Endothelial cell (in vitro differentiated cells): Measurements from ENCODE around the gene ZFYVE27. TPM values are rescaled to one million over a fixed set of nuclear protein-coding genes. Genes with fewer than 3 reads are reported as not detected.

Experiments used
- DNase-seq: peaks from one replicate; pipeline ENCODE4 v3.0.0; 2021; ENCODE audit warnings: low spot score
- H3K27ac Mint-ChIP-seq: one replicate; pipeline ENCODE4 v1.8.0; 2021; ENCODE audit warnings: mixed read lengths, inconsistent platforms; ENCODE audit not compliant: unreplicated experiment
- H3K27me3 Mint-ChIP-seq: one replicate; pipeline ENCODE4 v1.8.0; 2021; ENCODE audit warnings: mild to moderate bottlenecking, moderate library complexity, mixed read lengths, inconsistent platforms; ENCODE audit not compliant: unreplicated experiment
- H3K36me3 Mint-ChIP-seq: one replicate; pipeline ENCODE4 v1.8.0; 2021; ENCODE audit warnings: mild to moderate bottlenecking, low read depth, mixed read lengths, inconsistent platforms; ENCODE audit not compliant: unreplicated experiment
- H3K4me1 Mint-ChIP-seq: one replicate; pipeline ENCODE4 v1.8.0; 2021; ENCODE audit warnings: mild to moderate bottlenecking, mixed read lengths, inconsistent platforms; ENCODE audit not compliant: unreplicated experiment
- H3K4me3 Mint-ChIP-seq: one replicate; pipeline ENCODE4 v1.8.0; 2021; ENCODE audit warnings: mild to moderate bottlenecking, mixed read lengths, inconsistent platforms; ENCODE audit not compliant: unreplicated experiment
- H3K9me3 Mint-ChIP-seq: one replicate; pipeline ENCODE4 v1.8.0; 2021; ENCODE audit warnings: mixed read lengths, inconsistent platforms; ENCODE audit not compliant: unreplicated experiment
- total RNA-seq: library from RNA; stranded (reverse); fragmentation: NEBNext Ultra II Directional; extraction: Animal tissue kit (Norgen Biotek cat#: 25700); gene quantifications from one replicate; pipeline ENCODE4 v1.2.1, GENCODE V29; 2021; ENCODE audit not compliant: unreplicated experiment
- TF ChIP-seq, protein P1 (sequence below): fragments of 200-600 bp; sonication (generic); IDR thresholded peaks from one replicate; pipeline ENCODE4 v1.5.0; 2021; ENCODE audit warnings: antibody characterized with exemption; ENCODE audit not compliant: unreplicated experiment

ZFYVE27 gene
- total RNA-seq, 1 donor from 2014 or later = 19.2 TPM

DNA sequence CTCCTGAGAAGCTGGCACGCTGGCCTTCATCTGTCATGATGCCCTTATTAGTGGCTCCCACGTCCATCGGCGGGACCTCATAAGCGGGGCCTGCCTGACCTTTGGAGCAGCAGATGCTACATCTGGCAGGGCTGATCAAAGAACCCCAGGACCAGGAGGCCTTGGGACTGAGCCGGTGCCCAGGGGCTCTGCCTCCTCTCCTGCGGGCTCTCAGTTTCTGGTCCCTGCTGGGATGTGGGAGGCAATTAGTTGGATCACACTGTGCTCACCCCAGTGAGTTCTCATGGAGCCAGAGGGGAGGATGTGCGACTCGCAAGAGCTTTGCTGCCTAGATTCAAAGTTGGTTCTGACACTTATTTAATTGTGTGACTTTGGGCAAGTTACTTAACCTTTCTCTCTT, 63.5 kb downstream of the ZFYVE27 start:
- TF ChIP-seq, protein P1, sequence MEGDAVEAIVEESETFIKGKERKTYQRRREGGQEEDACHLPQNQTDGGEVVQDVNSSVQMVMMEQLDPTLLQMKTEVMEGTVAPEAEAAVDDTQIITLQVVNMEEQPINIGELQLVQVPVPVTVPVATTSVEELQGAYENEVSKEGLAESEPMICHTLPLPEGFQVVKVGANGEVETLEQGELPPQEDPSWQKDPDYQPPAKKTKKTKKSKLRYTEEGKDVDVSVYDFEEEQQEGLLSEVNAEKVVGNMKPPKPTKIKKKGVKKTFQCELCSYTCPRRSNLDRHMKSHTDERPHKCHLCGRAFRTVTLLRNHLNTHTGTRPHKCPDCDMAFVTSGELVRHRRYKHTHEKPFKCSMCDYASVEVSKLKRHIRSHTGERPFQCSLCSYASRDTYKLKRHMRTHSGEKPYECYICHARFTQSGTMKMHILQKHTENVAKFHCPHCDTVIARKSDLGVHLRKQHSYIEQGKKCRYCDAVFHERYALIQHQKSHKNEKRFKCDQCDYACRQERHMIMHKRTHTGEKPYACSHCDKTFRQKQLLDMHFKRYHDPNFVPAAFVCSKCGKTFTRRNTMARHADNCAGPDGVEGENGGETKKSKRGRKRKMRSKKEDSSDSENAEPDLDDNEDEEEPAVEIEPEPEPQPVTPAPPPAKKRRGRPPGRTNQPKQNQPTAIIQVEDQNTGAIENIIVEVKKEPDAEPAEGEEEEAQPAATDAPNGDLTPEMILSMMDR = no peak
- Mint-ChIP-seq H3K4me1 (no peaks in the 10 kb centered on the region), H3K4me3 (no peak overlapping the region), H3K9me3 (no peaks in the 10 kb centered on the region), H3K27me3 (peaks cover 1% of the 10 kb centered on the region), H3K27ac (no peak overlapping the region), H3K36me3 (peaks cover 3% of the 10 kb centered on the region)
- no peak for DNase-seq

DNA sequence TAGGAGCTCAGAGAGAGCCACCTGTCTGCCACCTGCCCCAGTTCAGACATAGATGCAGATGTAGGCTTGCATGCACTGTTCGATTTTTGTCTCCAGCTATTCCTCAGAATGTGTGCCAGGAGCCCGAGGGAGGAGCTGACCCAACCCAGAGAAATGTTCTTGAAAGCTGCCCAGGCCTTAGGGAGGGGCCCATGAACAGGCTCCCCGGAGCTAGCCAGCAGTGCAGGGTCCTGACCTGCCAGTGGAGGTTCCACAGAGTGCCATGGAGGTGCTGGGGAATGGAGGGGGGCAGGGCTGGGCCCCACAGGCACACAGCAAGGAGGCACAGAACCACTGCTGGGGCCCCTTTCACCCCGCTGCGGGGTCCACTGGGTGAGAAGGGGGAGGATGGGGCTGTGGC, 64.5 kb downstream of the ZFYVE27 start:
- TF ChIP-seq, protein P1 = no peak
- H3K27me3 Mint-ChIP-seq = peaks cover 1% of the 10 kb centered on the region

DNA sequence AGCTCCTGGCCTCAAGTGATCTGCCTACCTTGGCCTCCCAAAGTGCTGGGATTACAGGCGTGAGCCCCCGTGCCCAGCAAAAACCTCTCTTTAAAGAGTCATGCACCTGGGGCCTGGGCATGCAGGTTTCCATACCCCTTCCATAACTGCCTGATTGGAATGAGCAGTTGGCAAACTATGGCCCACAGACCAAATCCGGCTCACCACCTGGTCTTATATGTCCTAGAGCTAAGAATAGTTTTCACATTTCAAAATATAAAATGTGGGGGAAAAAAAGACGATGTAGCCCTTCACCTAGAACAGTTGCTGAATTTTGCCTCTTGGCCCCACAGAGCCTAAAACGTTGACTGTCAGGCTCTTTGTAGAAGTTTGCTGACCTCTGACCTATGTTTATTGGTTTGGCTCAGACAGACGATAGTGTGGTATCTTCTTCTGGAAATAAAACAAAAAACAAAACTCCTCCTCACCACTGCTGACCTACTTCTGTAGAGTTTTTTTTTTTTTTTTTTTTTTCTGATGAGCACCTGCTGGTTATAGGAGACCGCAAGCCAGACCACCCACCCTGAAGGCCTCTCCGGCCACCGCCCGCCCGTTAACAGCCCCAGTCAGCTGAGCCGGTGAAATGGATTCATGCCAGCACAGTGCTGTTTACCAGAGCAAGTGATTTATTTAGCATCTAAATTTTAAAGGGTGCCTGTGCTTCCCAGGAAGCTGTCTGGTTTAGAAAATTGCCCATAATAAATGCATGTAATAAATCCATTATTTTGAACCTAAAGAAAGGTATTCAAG, 68.4 kb downstream of the ZFYVE27 start:
- Mint-ChIP-seq H3K4me1 (no peaks in the 10 kb centered on the region), H3K4me3 (no peak overlapping the region), H3K36me3 (no peaks in the 10 kb centered on the region), H3K27ac (no peak overlapping the region), H3K9me3 (no peaks in the 10 kb centered on the region), H3K27me3 (peaks cover 2% of the 10 kb centered on the region)
- DNase-seq = no peak
- TF ChIP-seq, protein P1 = no peak

More for the DNA sequence above, 64.5 kb downstream of the ZFYVE27 start:
- H3K4me3 Mint-ChIP-seq = no peak overlapping the region
- no peak for DNase-seq
- no peaks in the 10 kb centered on the region for H3K9me3 Mint-ChIP-seq
- no peaks in the 10 kb centered on the region for H3K4me1 Mint-ChIP-seq
- peaks cover 3% of the 10 kb centered on the region for H3K36me3 Mint-ChIP-seq
- no peak overlapping the region for H3K27ac Mint-ChIP-seq

DNA sequence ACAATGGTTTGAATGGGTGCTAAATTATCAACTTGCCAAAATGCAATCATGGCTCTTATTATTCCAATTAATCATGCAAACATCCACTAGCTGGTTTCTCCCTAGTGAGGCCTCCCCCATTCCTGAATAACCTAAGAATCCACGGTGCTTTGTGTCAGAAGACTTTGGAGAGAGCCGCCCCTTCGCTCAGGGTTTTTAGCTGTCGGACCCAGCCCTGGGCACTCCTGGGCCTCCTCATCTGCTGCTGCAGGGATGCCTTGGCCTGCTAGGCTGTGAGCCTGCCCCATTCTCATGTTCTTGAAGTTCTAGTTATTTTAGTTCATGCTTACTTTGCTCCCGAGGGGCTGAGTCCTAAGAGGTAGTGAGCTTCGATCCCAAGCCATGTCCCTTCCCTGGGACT, 69.0 kb downstream of the ZFYVE27 start:
- DNase-seq = no peak
- TF ChIP-seq, protein P1 = no peak
- H3K4me1 Mint-ChIP-seq = no peaks in the 10 kb centered on the region
- no peak overlapping the region for H3K27ac Mint-ChIP-seq
- peaks cover 2% of the 10 kb centered on the region for H3K27me3 Mint-ChIP-seq
- H3K9me3 Mint-ChIP-seq = no peaks in the 10 kb centered on the region
- H3K4me3 Mint-ChIP-seq = no peak overlapping the region
- no peaks in the 10 kb centered on the region for H3K36me3 Mint-ChIP-seq

DNA sequence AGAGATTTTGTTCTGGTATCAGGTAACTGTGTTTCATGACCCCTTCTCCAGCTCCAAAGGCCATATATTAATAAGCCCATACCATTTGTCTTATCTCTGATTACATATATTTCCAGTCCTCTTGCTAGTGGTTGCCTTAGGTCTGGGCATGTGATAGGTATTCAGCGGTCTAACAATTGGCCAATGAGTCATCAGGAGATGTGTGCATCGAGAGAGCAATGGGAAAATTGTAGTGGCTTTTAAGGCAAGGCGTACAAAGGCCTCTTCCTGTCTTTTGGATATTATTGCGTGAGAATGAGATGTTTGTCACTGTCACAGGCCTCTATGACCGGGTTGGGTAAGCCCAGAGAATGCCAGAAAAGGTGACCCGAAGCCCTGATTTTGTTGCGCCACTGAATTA, 73.5 kb downstream of the ZFYVE27 start:
- Mint-ChIP-seq H3K27ac (no peak overlapping the region), H3K4me1 (no peaks in the 10 kb centered on the region), H3K4me3 (no peak overlapping the region), H3K36me3 (no peaks in the 10 kb centered on the region), H3K9me3 (no peaks in the 10 kb centered on the region), H3K27me3 (peaks cover 2% of the 10 kb centered on the region)
- DNase-seq = no peak
- TF ChIP-seq, protein P1 = no peak

Other genes starting within 250 kb of the ZFYVE27 start
- gene MMS19, start 238.7 kb upstream of the ZFYVE27 start, total RNA-seq = 127 TPM
- gene UBTD1, start 238.2 kb upstream of the ZFYVE27 start, total RNA-seq = 78.0 TPM
- 0.33 TPM for gene ANKRD2, start 164.3 kb upstream of the ZFYVE27 start, total RNA-seq
- gene HOGA1, start 152.7 kb upstream of the ZFYVE27 start, total RNA-seq = 0.85 TPM
- not detected for gene C10orf62, start 147.4 kb upstream of the ZFYVE27 start, total RNA-seq
- 10.9 TPM for gene MORN4, start 103.6 kb upstream of the ZFYVE27 start, total RNA-seq
- gene PI4K2A, start 96.5 kb upstream of the ZFYVE27 start, total RNA-seq = 35.4 TPM
- 0.67 TPM for gene AVPI1, start 49.9 kb upstream of the ZFYVE27 start, total RNA-seq
- gene MARVELD1, start 23.4 kb upstream of the ZFYVE27 start, total RNA-seq = 21.0 TPM
- 3.5 TPM for gene SFRP5, start 34.9 kb downstream of the ZFYVE27 start, total RNA-seq
- 2.5 TPM for gene GOLGA7B, start 112.7 kb downstream of the ZFYVE27 start, total RNA-seq